ENCODE measurements around the gene C20orf204.
"Not testable (repeated sequence)": the region's sequence is repeated elsewhere in the genome, so short reads cannot be mapped to it uniquely, and the experiment has no call there.

The C20orf204 gene

GRCh38 chr20:64012385-64013154 is 23.4 kb upstream of the C20orf204 start:
- WGBS (ENCODE audit: insufficient coverage, insufficient read length), result no CpG with 5 or more reads among the region's 20 CpGs
- H3K27ac ChIP-seq (ENCODE audit: low read length); DNase-seq (ENCODE audit: low read depth, low spot score); H3K9me3 ChIP-seq (ENCODE audit: control insufficient read depth, insufficient read depth, low read length); H3K4me1 ChIP-seq (ENCODE audit: control insufficient read depth, insufficient read depth, low read length); H3K27me3 ChIP-seq (ENCODE audit: control insufficient read depth, insufficient read depth, low read length); H3K4me3 ChIP-seq (ENCODE audit: low read length): not testable (repeated sequence)
- peaks cover 15% of the 10 kb centered on the region; the same call in 1 of the 2 replicates for H3K36me3 ChIP-seq (ENCODE audit: control insufficient read depth, insufficient read depth, low read length)

- H3K36me3 ChIP-seq (ENCODE audit: control insufficient read depth, insufficient read depth, low read length), result peaks cover 14% of the 10 kb centered on the region; the same call in 1 of the 2 replicates
- DNase-seq (ENCODE audit: low read depth, low spot score), result no peak
- no peaks in the 10 kb centered on the region for H3K4me1 ChIP-seq (ENCODE audit: control insufficient read depth, insufficient read depth, low read length)
- H3K27me3 ChIP-seq (ENCODE audit: control insufficient read depth, insufficient read depth, low read length), result no peaks in the 10 kb centered on the region
- WGBS (ENCODE audit: insufficient coverage, insufficient read length), result no CpG with 5 or more reads among the region's 2 CpGs
- H3K4me3 ChIP-seq (ENCODE audit: low read length), result no peak overlapping the region
- no peaks in the 10 kb centered on the region for H3K9me3 ChIP-seq (ENCODE audit: control insufficient read depth, insufficient read depth, low read length)
- no peak overlapping the region for H3K27ac ChIP-seq (ENCODE audit: low read length)
These were observed 20.3 kb upstream of the C20orf204 start for GRCh38 chr20:64015635-64016034.

DNA sequence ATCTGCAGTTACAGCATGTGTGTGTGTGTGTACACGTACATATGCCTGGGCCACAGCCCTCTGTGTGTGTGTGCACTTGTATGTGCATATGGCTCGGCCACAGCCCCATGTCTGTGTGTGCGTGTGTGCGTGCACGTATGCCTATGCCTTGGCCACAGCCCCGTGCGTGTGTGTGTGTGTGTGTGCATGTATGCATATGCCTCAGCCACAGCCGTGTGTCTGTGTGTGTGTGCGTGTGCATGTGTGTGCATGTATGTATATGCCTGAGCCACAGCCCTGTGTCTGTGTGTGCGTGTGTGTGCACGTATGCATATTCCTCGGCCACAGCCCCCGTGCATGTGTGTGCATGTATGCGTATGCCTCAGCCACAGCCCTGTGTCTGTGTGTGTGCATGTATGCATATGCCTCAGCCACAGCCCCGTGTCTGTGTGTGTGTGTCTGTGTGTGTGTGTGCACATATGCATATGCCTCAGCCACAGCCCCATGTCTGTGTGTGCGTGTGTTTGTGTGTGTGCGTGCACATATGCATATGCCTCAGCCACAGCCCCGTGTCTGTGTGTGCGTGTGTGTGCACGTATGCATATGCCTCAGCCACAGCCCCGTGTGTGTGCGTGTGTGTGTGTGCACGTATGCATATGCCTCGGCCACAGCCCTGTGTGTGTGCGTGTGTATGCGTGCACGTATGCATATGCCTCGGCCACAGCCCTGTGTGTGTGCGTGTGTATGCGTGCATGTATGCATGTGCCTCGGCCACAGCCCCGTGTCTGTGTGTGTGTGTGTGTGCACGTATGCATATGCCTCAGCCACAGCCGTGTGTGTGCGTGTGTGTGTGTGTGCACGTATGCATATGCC is 14.6 kb upstream of the C20orf204 start:
- Histone ChIP-seq H3K4me3 (ENCODE audit: low read length) (no peak overlapping the region), H3K27ac (ENCODE audit: low read length) (no peak overlapping the region), H3K27me3 (ENCODE audit: control insufficient read depth, insufficient read depth, low read length) (no peaks in the 10 kb centered on the region), H3K4me1 (ENCODE audit: control insufficient read depth, insufficient read depth, low read length) (no peaks in the 10 kb centered on the region), H3K36me3 (ENCODE audit: control insufficient read depth, insufficient read depth, low read length) (peaks cover 33% of the 10 kb centered on the region), H3K9me3 (ENCODE audit: control insufficient read depth, insufficient read depth, low read length) (no peaks in the 10 kb centered on the region)
- WGBS (ENCODE audit: insufficient coverage, insufficient read length), result no CpG with 5 or more reads among the region's 36 CpGs
- DNase-seq (ENCODE audit: low read depth, low spot score), result no peak

- Histone ChIP-seq H3K27me3 (ENCODE audit: control insufficient read depth, insufficient read depth, low read length) (no peaks in the 10 kb centered on the region), H3K4me1 (ENCODE audit: control insufficient read depth, insufficient read depth, low read length) (no peaks in the 10 kb centered on the region), H3K27ac (ENCODE audit: low read length) (no peak overlapping the region), H3K9me3 (ENCODE audit: control insufficient read depth, insufficient read depth, low read length) (no peaks in the 10 kb centered on the region), H3K36me3 (ENCODE audit: control insufficient read depth, insufficient read depth, low read length) (peaks cover 38% of the 10 kb centered on the region), H3K4me3 (ENCODE audit: low read length) (no peak overlapping the region)
- no CpG with 5 or more reads among the region's 17 CpGs for WGBS (ENCODE audit: insufficient coverage, insufficient read length)
- DNase-seq (ENCODE audit: low read depth, low spot score), result no peak
These were observed 13.2 kb upstream of the C20orf204 start for GRCh38 chr20:64022671-64023360.

- H3K9me3 ChIP-seq (ENCODE audit: control insufficient read depth, insufficient read depth, low read length), result no peaks in the 10 kb centered on the region
- H3K4me3 ChIP-seq (ENCODE audit: low read length), result no peak overlapping the region
- H3K36me3 ChIP-seq (ENCODE audit: control insufficient read depth, insufficient read depth, low read length), result peaks cover 38% of the 10 kb centered on the region
- no peak overlapping the region for H3K27ac ChIP-seq (ENCODE audit: low read length)
- WGBS (ENCODE audit: insufficient coverage, insufficient read length), result no CpG with 5 or more reads among the region's 15 CpGs
- H3K4me1 ChIP-seq (ENCODE audit: control insufficient read depth, insufficient read depth, low read length), result no peaks in the 10 kb centered on the region
- DNase-seq (ENCODE audit: low read depth, low spot score), result no peak
- no peaks in the 10 kb centered on the region for H3K27me3 ChIP-seq (ENCODE audit: control insufficient read depth, insufficient read depth, low read length)
These were observed 12.4 kb upstream of the C20orf204 start for GRCh38 chr20:64023361-64024140.

- Histone ChIP-seq H3K4me3 (ENCODE audit: low read length) (no peak overlapping the region), H3K27me3 (ENCODE audit: control insufficient read depth, insufficient read depth, low read length) (no peaks in the 10 kb centered on the region), H3K36me3 (ENCODE audit: control insufficient read depth, insufficient read depth, low read length) (peaks cover 37% of the 10 kb centered on the region), H3K27ac (ENCODE audit: low read length) (no peak overlapping the region), H3K4me1 (ENCODE audit: control insufficient read depth, insufficient read depth, low read length) (no peaks in the 10 kb centered on the region), H3K9me3 (ENCODE audit: control insufficient read depth, insufficient read depth, low read length) (no peaks in the 10 kb centered on the region)
- WGBS (ENCODE audit: insufficient coverage, insufficient read length), result no CpG with 5 or more reads among the region's 17 CpGs
- no peak for DNase-seq (ENCODE audit: low read depth, low spot score)
These were observed 11.6 kb upstream of the C20orf204 start for GRCh38 chr20:64024141-64024990.

DNA sequence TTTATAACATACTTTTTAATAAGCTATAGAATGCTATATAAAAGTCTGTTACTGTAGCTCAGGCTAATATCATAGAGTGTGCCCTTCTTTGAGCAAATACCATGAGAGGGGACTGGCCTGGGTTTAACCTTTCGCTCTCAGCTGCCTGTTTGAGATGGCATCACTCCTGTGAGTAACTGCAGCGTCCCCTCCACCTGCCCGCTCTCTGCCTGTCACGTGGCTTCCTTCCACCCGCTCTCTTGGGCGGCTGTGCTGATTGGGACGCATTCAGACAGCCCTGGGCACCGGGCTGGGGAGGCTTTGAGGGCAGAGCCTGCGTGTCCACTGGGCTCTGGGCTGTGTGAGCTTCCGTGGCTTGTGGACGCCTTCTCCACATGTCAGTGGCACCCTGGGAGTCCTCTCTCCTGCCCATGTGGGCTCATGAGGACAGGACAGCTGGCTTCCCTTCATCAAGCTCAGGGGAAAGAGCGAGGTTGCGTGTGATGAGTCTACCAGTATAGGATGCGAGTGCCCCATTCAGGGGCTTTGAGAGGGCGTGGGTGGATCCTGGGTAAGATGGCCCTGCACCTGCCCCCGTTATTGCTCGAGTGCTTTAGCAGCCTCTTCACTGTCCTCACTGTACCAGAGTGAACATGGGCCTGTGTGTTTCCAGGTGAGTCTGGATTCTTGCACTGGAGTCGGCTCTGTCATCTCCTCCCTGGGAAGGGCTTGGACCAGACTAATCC is 10.7 kb upstream of the C20orf204 start:
- Histone ChIP-seq H3K9me3 (ENCODE audit: control insufficient read depth, insufficient read depth, low read length) (no peaks in the 10 kb centered on the region), H3K27ac (ENCODE audit: low read length) (no peak overlapping the region), H3K36me3 (ENCODE audit: control insufficient read depth, insufficient read depth, low read length) (peaks cover 45% of the 10 kb centered on the region), H3K4me3 (ENCODE audit: low read length) (no peak overlapping the region), H3K4me1 (ENCODE audit: control insufficient read depth, insufficient read depth, low read length) (no peaks in the 10 kb centered on the region), H3K27me3 (ENCODE audit: control insufficient read depth, insufficient read depth, low read length) (no peaks in the 10 kb centered on the region)
- DNase-seq (ENCODE audit: low read depth, low spot score), result no peak
- no CpG with 5 or more reads among the region's 18 CpGs for WGBS (ENCODE audit: insufficient coverage, insufficient read length)

DNA sequence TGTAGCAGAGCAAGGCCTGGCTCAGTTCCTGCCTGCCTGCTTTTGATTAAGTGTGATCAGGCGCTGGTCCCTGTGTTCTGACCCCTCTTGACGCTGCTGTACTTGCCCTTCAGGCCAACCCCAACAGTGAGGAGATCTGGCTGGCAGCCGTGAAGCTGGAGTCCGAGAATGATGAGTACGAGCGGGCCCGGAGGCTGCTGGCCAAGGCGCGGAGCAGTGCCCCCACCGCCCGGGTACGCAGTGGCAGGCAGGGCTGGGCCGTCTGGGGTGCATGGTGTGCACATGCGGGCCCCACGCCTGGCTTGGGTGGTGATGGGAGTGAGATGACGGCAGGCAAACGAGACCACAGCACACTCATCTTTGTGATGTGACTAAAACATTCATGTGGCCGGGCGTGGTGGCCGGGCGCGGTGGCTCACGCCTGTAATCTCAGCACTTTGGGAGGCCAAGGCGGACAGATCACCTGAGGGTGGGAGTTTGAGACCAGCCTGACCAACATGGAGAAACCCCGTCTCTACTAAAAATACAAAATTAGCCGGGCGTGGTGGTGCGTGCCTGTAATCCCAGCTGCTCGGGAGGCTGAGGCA is 10.1 kb upstream of the C20orf204 start:
- no peaks in the 10 kb centered on the region for H3K4me1 ChIP-seq (ENCODE audit: control insufficient read depth, insufficient read depth, low read length)
- H3K36me3 ChIP-seq (ENCODE audit: control insufficient read depth, insufficient read depth, low read length), result peaks cover 49% of the 10 kb centered on the region
- no peak for DNase-seq (ENCODE audit: low read depth, low spot score)
- no CpG with 5 or more reads among the region's 29 CpGs for WGBS (ENCODE audit: insufficient coverage, insufficient read length)
- no peak overlapping the region for H3K27ac ChIP-seq (ENCODE audit: low read length)
- H3K4me3 ChIP-seq (ENCODE audit: low read length), result no peak overlapping the region
- no peaks in the 10 kb centered on the region for H3K27me3 ChIP-seq (ENCODE audit: control insufficient read depth, insufficient read depth, low read length)
- no peaks in the 10 kb centered on the region for H3K9me3 ChIP-seq (ENCODE audit: control insufficient read depth, insufficient read depth, low read length)

All from iPS DF 6.9 (cell line).